Testis (tissue), 2 donors: Measurements from ENCODE around the gene DNAAF3.

Source experiments
- POLR2A ChIP-seq: fragments of 450-650 bp; IDR thresholded peaks from one replicate; pipeline ENCODE4 v1.6.1; 2017; ENCODE audit warnings: antibody characterized with exemption, mild to moderate bottlenecking, moderate library complexity
- TF ChIP-seq, protein P1 (sequence below), 3 experiments: fragments of 450-650 bp in 2 of 3; fragments of 200-600 bp in 1 of 3; sonication (generic) in 1 of 3; IDR thresholded peaks; one replicate each; pipeline ENCODE4 v1.5.1; 2016 to 2019; ENCODE audit warnings: antibody characterized with exemption in 3 of 3, mild to moderate bottlenecking in 2 of 3, moderate library complexity in 1 of 3

DNA sequence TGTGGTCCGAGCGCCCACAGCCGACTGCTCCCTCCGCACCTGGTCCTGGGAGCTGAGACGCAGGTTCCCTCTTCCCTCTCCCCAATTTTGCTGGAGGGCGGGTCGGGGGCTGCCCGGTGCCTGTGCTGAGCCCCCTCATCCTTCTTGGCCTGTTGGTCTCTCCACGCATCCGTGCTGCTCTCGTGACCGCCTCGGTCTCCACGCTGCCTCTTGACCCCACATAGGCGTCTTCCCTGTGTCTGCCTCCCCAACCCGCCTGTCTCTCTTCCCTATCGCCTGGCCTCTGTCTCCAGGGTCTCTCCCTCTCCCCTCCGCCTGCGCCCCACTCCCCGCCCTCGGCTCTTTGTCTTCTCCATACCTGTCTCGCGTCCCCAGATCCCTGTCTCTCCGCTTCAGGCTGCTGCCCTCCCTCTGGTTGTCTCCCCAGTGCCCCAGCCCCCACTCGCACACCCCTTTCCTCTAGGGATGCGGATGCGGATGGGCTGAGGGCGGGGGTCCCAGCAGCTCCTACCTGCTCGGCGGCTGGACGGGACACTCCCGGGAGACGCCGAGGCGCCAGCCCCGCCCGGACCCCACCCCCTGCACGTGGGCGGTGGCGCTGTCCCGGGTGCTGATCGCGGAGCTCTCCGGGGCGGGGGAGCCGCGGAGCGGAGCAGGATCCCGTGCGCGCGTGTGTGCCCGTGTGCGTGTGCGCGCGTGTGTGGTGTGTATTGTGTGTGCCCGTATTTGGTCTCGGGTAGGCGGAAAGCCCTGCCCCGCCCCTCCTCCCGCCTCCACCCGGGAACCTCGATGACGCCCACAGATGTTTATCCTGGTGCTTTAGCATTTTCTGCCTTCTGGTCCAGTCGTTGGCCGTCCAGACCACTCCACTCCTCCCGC, 13.4 kb upstream of the DNAAF3 start, which contains the start of gene SYT5:
- TF ChIP-seq POLR2A: no peak
- TF ChIP-seq, protein P1, sequence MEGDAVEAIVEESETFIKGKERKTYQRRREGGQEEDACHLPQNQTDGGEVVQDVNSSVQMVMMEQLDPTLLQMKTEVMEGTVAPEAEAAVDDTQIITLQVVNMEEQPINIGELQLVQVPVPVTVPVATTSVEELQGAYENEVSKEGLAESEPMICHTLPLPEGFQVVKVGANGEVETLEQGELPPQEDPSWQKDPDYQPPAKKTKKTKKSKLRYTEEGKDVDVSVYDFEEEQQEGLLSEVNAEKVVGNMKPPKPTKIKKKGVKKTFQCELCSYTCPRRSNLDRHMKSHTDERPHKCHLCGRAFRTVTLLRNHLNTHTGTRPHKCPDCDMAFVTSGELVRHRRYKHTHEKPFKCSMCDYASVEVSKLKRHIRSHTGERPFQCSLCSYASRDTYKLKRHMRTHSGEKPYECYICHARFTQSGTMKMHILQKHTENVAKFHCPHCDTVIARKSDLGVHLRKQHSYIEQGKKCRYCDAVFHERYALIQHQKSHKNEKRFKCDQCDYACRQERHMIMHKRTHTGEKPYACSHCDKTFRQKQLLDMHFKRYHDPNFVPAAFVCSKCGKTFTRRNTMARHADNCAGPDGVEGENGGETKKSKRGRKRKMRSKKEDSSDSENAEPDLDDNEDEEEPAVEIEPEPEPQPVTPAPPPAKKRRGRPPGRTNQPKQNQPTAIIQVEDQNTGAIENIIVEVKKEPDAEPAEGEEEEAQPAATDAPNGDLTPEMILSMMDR (IDR thresholded peaks at IDR 0.05): no peak
